GM23248 (cell line): ENCODE data around the gene TMED4. TPM values are rescaled to one million over a fixed set of nuclear protein-coding genes. Genes with fewer than 3 reads are reported as not detected.

Source experiments
- DNase-seq: peaks from one replicate; pipeline ENCODE4 v3.0.0-alpha.2; 2015
- H2AFZ ChIP-seq: fragments of 200-600 bp; sonication (generic); 2 replicates; pipeline ENCODE4 v1.6.1; 2016; ENCODE audit warnings: antibody characterized with exemption
- H3F3A ChIP-seq: fragments of 200-600 bp; sonication (generic); 2 replicates; pipeline ENCODE4 v1.6.1; 2016; ENCODE audit warnings: mild to moderate bottlenecking, antibody characterized with exemption, mixed run types; ENCODE audit not compliant: insufficient read depth
- H3K27ac ChIP-seq: fragments of 200-600 bp; sonication (generic); 2 replicates; pipeline ENCODE4 v1.5.1; 2016; ENCODE audit warnings: mild to moderate bottlenecking
- H3K27me3 ChIP-seq: fragments of 200-600 bp; sonication (generic); replicated peaks from 2 replicates; pipeline ENCODE4 v1.6.1; 2016; ENCODE audit warnings: mild to moderate bottlenecking; ENCODE audit not compliant: insufficient read depth
- H3K36me3 ChIP-seq: fragments of 200-600 bp; sonication (generic); 2 replicates; pipeline ENCODE4 v1.6.1; 2016; ENCODE audit warnings: low read depth, mild to moderate bottlenecking
- H3K4me1 ChIP-seq: fragments of 200-600 bp; sonication (generic); 2 replicates; pipeline ENCODE4 v1.6.1; 2016; ENCODE audit warnings: mild to moderate bottlenecking; ENCODE audit not compliant: insufficient read depth
- H3K4me2 ChIP-seq: fragments of 200-600 bp; sonication (generic); one replicate; pipeline ENCODE4 v1.6.1; 2016; ENCODE audit warnings: mild to moderate bottlenecking; ENCODE audit not compliant: unreplicated experiment
- H3K4me3 ChIP-seq: fragments of 200-600 bp; sonication (generic); 2 replicates; pipeline ENCODE4 v1.5.1; 2016; ENCODE audit warnings: mild to moderate bottlenecking
- H3K79me2 ChIP-seq: fragments of 200-600 bp; sonication (generic); 2 replicates; pipeline ENCODE4 v1.6.1; 2016; ENCODE audit warnings: mild to moderate bottlenecking; ENCODE audit not compliant: insufficient read depth
- H3K9ac ChIP-seq: fragments of 200-600 bp; sonication (generic); 2 replicates; pipeline ENCODE4 v1.6.1; 2016; ENCODE audit warnings: mild to moderate bottlenecking
- H3K9me2 ChIP-seq: fragments of 200-600 bp; sonication (generic); 2 replicates; pipeline ENCODE4 v1.6.1; 2016; ENCODE audit warnings: mixed run types, mild to moderate bottlenecking, moderate library complexity; ENCODE audit not compliant: insufficient read depth
- H3K9me3 ChIP-seq: fragments of 200-600 bp; sonication (generic); one replicate; pipeline ENCODE4 v1.6.1; 2017; ENCODE audit warnings: low read depth
- H4K20me1 ChIP-seq: fragments of 200-600 bp; sonication (generic); 2 replicates; pipeline ENCODE4 v1.6.0; 2016; ENCODE audit not compliant: insufficient read depth
- EZH2 ChIP-seq: fragments of 200-600 bp; sonication (generic); IDR thresholded peaks from 2 replicates; pipeline ENCODE4 v1.6.1; 2018; ENCODE audit warnings: antibody characterized with exemption, mild to moderate bottlenecking; ENCODE audit not compliant: insufficient read depth, poor library complexity, severe bottlenecking
- EZH2phosphoT487 ChIP-seq: fragments of 200-600 bp; sonication (generic); IDR thresholded peaks from 2 replicates; pipeline ENCODE4 v1.6.1; 2018; ENCODE audit warnings: antibody characterized with exemption, moderate library complexity, mild to moderate bottlenecking, low read depth; ENCODE audit not compliant: insufficient read depth
- WGBS, 2 experiments: methylation state at CpG; one replicate each; pipeline ENCODE4 v1.1.6; 2015 to 2017; ENCODE audit warnings: low lambda C conversion rate in 2 of 2, low coverage in 1 of 2; ENCODE audit errors: missing lambda C conversion rate in 2 of 2; 5-methylcytosine and 5-hydroxymethylcytosine counted together
- in situ Hi-C: fragments of 300-500 bp; cut with MboI; formaldehyde crosslinking; loops from 2 replicates; pipeline ENCODE4 v1.15.0; 2020
- polyA plus RNA-seq: library from polyadenylated mRNA; unstranded; fragments of >200 nt; fragmentation: Nextera tagmentation; extraction: Ambion mirVana; gene quantifications from 2 replicates; pipeline ENCODE4 v1.2.1, GENCODE V29; 2016
- total RNA-seq: library from RNA; depleted of rRNA; stranded (reverse); fragments of >200 nt; shearing (Covaris generic); gene quantifications from 2 replicates; pipeline ENCODE4 v1.2.3, GENCODE V29; 2014

TMED4 gene
- total and polyA plus RNA-seq, 2 experiments from 2014 or later = 78.2 to 201 TPM

GRCh38 chr7:44580945-44581878 lies 819 bp downstream of the TMED4 start:
- peak overlapping the region; percentile 77 for H3K4me2 ChIP-seq
- H3K79me2 ChIP-seq = peaks cover 38% of the 10 kb centered on the region
- H3K4me1 ChIP-seq = peaks cover 7% of the 10 kb centered on the region; the same call in 1 of the 2 replicates
- H3K36me3 ChIP-seq = peaks cover 11% of the 10 kb centered on the region
- no peaks in the 10 kb centered on the region for H3K27me3 ChIP-seq
- 19 to 20% methylated on average over 27 to 30 of the region's 30 CpGs for WGBS, 2 experiments
- 0 out of 2 replicates have a peak overlapping the region, but pooled peaks have one; percentile 11 for H3K27ac ChIP-seq
- peak overlapping the region; percentile 87 for H3K4me3 ChIP-seq
- TF ChIP-seq EZH2 (no peak), EZH2phosphoT487 (no peak)
- H2AFZ ChIP-seq = peak overlapping the region; percentile 90
- DNase-seq = peak; percentile 41
- H3K9me2 ChIP-seq = no peaks in the 10 kb centered on the region
- H3K9me3 ChIP-seq = no peaks in the 10 kb centered on the region
- peaks cover 14% of the 10 kb centered on the region; the same call in 1 of the 2 replicates for H3F3A ChIP-seq
- in situ Hi-C loops = loop anchor here (25.0 kb wide), 1 partner anchor 531 kb away; the partner anchor contains the start of gene TBRG4
- peak overlapping the region; percentile 91 for H3K9ac ChIP-seq
- no peaks in the 10 kb centered on the region for H4K20me1 ChIP-seq

- Histone ChIP-seq H3K36me3 (peaks cover 22% of the 10 kb centered on the region), H4K20me1 (no peaks in the 10 kb centered on the region), H3K79me2 (peaks cover 73% of the 10 kb centered on the region), H3K4me3 (no peak overlapping the region), H3K4me2 (no peak overlapping the region), H3K4me1 (peaks cover 12% of the 10 kb centered on the region; the same call in 1 of the 2 replicates), H3K9me2 (no peaks in the 10 kb centered on the region), H3F3A (peaks cover 7% of the 10 kb centered on the region; the same call in 1 of the 2 replicates), H3K9me3 (no peaks in the 10 kb centered on the region), H3K27ac (no peak overlapping the region), H3K27me3 (no peaks in the 10 kb centered on the region), H3K9ac (no peak overlapping the region), H2AFZ (no peak overlapping the region)
- TF ChIP-seq EZH2 = no peak
- DNase-seq = no peak
- 55 to 58% methylated on average over 2 of the region's 2 CpGs for WGBS, 2 experiments
- in situ Hi-C loops = loop anchor here (25.0 kb wide), 1 partner anchor 536 kb away; the partner anchor contains the start of gene TBRG4
These were observed 5.8 kb downstream of the TMED4 start for GRCh38 chr7:44576228-44576627.

- no peak for DNase-seq
- H4K20me1 ChIP-seq = no peaks in the 10 kb centered on the region
- in situ Hi-C loops = loop anchor here (25.0 kb wide), 1 partner anchor 537 kb away; the partner anchor contains the start of gene TBRG4
- no peak overlapping the region for H2AFZ ChIP-seq
- TF ChIP-seq EZH2 (no peak), EZH2phosphoT487 (no peak)
- peaks cover 6% of the 10 kb centered on the region; the same call in 1 of the 2 replicates for H3K4me1 ChIP-seq
- peak overlapping the region; percentile 90 for H3K4me2 ChIP-seq
- H3K9ac ChIP-seq = peak overlapping the region; percentile 89
- no peaks in the 10 kb centered on the region for H3K9me2 ChIP-seq
- H3K9me3 ChIP-seq = no peaks in the 10 kb centered on the region
- peaks cover 7% of the 10 kb centered on the region; the same call in 1 of the 2 replicates for H3F3A ChIP-seq
- no peak overlapping the region for H3K27ac ChIP-seq
- H3K79me2 ChIP-seq = peaks cover 73% of the 10 kb centered on the region
- no peaks in the 10 kb centered on the region for H3K27me3 ChIP-seq
- peaks cover 30% of the 10 kb centered on the region for H3K36me3 ChIP-seq
- peak overlapping the region; percentile 83; the same call in 1 of the 2 replicates for H3K4me3 ChIP-seq
These were observed 7.0 kb downstream of the TMED4 start for GRCh38 chr7:44575054-44575453.

- Histone ChIP-seq H3K9me3 (no peaks in the 10 kb centered on the region), H3K36me3 (peaks cover 36% of the 10 kb centered on the region), H3K79me2 (peaks cover 73% of the 10 kb centered on the region), H3K9ac (peak overlapping the region; percentile 89), H3K4me3 (peak overlapping the region; percentile 83), H2AFZ (peak overlapping the region; percentile 74), H3F3A (peaks cover 7% of the 10 kb centered on the region; the same call in 1 of the 2 replicates), H4K20me1 (no peaks in the 10 kb centered on the region), H3K27me3 (no peaks in the 10 kb centered on the region), H3K4me2 (peak overlapping the region; percentile 90), H3K4me1 (peaks cover 6% of the 10 kb centered on the region; the same call in 1 of the 2 replicates), H3K9me2 (no peaks in the 10 kb centered on the region), H3K27ac (peak overlapping the region; percentile 58)
- in situ Hi-C loops = no loop called here
- TF ChIP-seq EZH2 (no peak), EZH2phosphoT487 (no peak)
- no peak for DNase-seq
- 32 to 35% methylated on average over 15 to 18 of the region's 18 CpGs for WGBS, 2 experiments
These were observed 7.7 kb downstream of the TMED4 start for GRCh38 chr7:44574287-44574872.
